Motor neuron (in vitro differentiated cells): ENCODE measurements around the gene LRMDA. TPM values are rescaled to one million over a fixed set of nuclear protein-coding genes. Genes with fewer than 3 reads are reported as not detected.
A peak's percentile ranks its signal among the peaks of the same experiment; 100 is the strongest.

Experiments
- ATAC-seq, 8 experiments: fragments of 200-7000 bp; cut with Tn5 transposase; replicated peaks in 6 of 8; 2 replicates each; pipeline ENCODE4 v1.8.0; 2021; ENCODE audit warnings: mild to moderate bottlenecking in 8 of 8, moderate library complexity in 8 of 8
- H3K27ac ChIP-seq, 2 donors: fragments of 250-450 bp; sonication (Bioruptor Pico); 2 replicates each; pipeline ENCODE4 v1.9.0; 2021; ENCODE audit warnings: antibody characterized with exemption in 2 of 2, mild to moderate bottlenecking in 2 of 2, moderate library complexity in 1 of 2
- H3K4me1 ChIP-seq, 2 donors: fragments of 250-450 bp; sonication (Bioruptor Pico); replicated peaks in 1 of 2; 2 replicates each; pipeline ENCODE4 v1.6.1; 2021; ENCODE audit warnings: antibody characterized with exemption in 2 of 2, mild to moderate bottlenecking in 2 of 2, moderate library complexity in 1 of 2
- H3K4me3 ChIP-seq, 5 donors: fragments of 250-450 bp; sonication (Bioruptor Pico); 2 replicates each; pipeline ENCODE4 v1.9.0; 2021; ENCODE audit warnings: antibody characterized with exemption in 5 of 5, mild to moderate bottlenecking in 5 of 5, moderate library complexity in 4 of 5
- WGBS, 10 experiments: fragments of 450-650 bp; shearing (Covaris generic); methylation state at CpG; one replicate each; pipeline ENCODE4 v1.0.0; 2022; 5-methylcytosine and 5-hydroxymethylcytosine counted together
- in situ Hi-C, 9 experiments: fragments of 400-800 bp; cut with MboI; loops; one replicate each; pipeline ENCODE4 v1.15.0; 2021; ENCODE audit warnings: low sequenced_read_pairs in 9 of 9, low pct_unique_long_range_greater_than_20kb in 2 of 9; ENCODE audit not compliant: unreplicated experiment in 9 of 9
- total RNA-seq, 8 experiments: library from RNA; unstranded; fragments of 300-600 nt; gene quantifications; 2 replicates each; pipeline versions ENCODE4 v1.2.3 to v1.2.4, GENCODE V29; 2022

Gene LRMDA
- total RNA-seq, 8 experiments from 2014 or later = 0.85 to 5.4 (median 2.2) TPM; not detected in 1

- 0 to 87% (median 66%) methylated on average over 1 to 3 of the region's 5 CpGs; no CpG with 5 or more reads in 4 of the 10 experiments for WGBS, 10 experiments
- Histone ChIP-seq H3K4me1 (no peaks in the 10 kb centered on the region), H3K4me3 (no peak overlapping the region), H3K27ac (no peak overlapping the region)
- ATAC-seq = no peak
- in situ Hi-C loops = no loop called here
These were observed 67.5 kb downstream of the LRMDA start for GRCh38 chr10:75498884-75499350.

- ATAC-seq = no peak
- H3K27ac ChIP-seq = no peak overlapping the region
- H3K4me3 ChIP-seq = no peak overlapping the region
- in situ Hi-C loops = no loop called here
- no peaks in the 10 kb centered on the region for H3K4me1 ChIP-seq
- WGBS, 10 experiments = 14 to 100% (median 83%) methylated on average over 1 to 4 of the region's 4 CpGs; no CpG with 5 or more reads in 3 of the 10 experiments
These were observed 68.2 kb downstream of the LRMDA start for GRCh38 chr10:75499556-75500160.

DNA sequence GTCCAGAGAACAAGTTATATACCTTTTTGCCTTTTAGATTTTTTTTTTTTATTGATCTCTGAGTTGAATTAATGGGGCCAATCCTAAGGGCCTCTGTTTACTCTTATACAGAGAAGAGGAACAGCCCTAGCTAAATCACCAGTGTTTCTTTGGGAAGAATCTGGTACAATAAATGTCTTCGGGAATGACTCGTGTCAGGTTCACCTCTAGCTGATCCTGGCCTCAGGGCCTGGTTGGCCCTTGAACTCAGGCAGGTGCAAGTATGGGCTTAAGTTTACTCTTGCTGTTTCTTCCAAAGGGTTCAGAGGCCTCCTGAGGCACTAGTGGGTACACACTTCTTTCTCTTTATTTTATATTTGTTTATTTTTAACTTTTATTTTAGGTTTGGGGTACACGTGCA is 71.0 kb downstream of the LRMDA start:
- Histone ChIP-seq H3K4me3 (no peak overlapping the region), H3K4me1 (peaks cover 8% of the 10 kb centered on the region in 2 donors), H3K27ac (no peak overlapping the region)
- 57 to 93% (median 79%) methylated on average over 1 to 3 of the region's 3 CpGs; no CpG with 5 or more reads in 3 of the 10 experiments for WGBS, 10 experiments
- ATAC-seq = no peak
- in situ Hi-C loops = no loop called here

DNA sequence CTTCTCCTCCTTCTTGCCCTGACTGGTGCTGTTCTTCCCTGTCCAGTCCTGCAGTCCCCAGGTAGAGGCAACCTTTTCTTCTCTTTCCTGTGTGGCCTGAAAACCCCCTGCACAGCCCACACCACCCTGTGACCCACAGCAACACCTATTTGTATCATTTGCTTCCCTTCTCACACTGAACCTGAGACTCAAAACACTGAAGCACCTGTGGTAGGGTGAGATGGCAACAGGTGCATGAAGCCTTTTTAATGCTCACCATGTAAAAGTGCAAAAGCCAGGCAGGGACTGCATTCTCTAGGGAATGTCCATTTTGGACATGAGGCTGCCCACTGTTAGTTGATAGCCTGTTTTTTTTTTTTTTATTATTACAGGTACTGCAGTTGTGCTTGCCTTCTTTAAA is 71.4 kb downstream of the LRMDA start:
- in situ Hi-C loops = no loop called here
- no peak for ATAC-seq
- Histone ChIP-seq H3K27ac (no peak overlapping the region), H3K4me3 (no peak overlapping the region), H3K4me1 (peaks cover 12 to 13% of the 10 kb centered on the region in 2 donors)

DNA sequence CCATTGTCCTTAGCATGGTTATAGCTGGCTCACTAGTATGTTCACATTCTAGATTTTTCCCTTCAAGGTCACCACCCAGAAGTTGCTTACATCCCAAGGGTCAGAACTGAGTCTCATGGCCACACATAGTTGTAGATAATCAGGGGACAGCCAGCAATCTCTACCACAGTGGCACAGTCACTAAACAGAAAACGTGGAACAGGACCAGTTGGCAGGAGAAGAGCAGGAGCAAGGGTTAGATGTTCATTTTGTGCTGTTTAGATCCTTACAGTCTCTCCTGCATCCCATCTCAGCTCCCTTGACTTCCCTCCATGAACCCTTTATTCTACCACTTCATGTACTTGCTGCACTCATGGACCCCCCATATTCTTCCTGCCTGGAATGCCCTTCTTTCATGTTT is 73.9 kb downstream of the LRMDA start:
- no peak for ATAC-seq
- 0 to 80% (median 40%) methylated on average over 1 of the region's 1 CpG; no CpG with 5 or more reads in 5 of the 10 experiments for WGBS, 10 experiments
- Histone ChIP-seq H3K4me3 (no peak overlapping the region), H3K27ac (no peak overlapping the region), H3K4me1 (peaks cover 24 to 31% of the 10 kb centered on the region in 2 donors)
- in situ Hi-C loops = no loop called here

DNA sequence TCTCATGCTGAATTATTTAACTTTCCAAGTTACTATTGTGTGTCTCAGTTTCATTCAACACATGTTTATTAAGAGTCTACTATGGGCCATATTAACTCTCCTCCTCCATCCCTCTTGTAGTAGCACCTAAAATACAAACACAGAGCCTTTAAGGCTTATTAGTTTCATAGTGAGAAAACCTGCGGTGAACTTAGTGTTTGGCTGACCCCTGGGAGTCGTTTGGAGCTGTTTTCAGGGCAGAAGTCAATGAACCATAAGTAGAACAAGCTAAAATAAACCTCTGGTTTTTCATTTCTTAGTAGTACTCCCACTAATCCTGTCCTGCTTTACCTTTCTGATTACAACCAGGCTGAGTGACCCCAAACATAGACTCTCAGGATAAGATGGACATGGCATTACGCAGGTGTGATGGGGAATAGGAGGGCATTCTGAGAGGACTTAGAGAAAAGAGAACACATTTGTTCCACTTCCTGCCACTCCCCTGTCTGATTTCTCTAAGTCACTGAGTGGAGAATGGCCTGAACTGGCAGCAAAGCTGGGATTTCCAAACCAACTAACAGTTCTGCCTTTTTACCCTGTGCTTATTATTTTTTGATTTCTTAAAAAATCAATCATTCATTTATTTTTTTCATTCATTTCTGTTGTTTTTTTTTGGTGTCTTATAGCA is 74.5 kb downstream of the LRMDA start:
- peaks cover 24 to 31% of the 10 kb centered on the region in 2 donors for H3K4me1 ChIP-seq
- H3K27ac ChIP-seq = no peak overlapping the region
- in situ Hi-C loops = no loop called here
- 0 to 50% (median 29%) methylated on average over 1 to 3 of the region's 3 CpGs; no CpG with 5 or more reads in 3 of the 10 experiments for WGBS, 10 experiments
- no peak for ATAC-seq
- H3K4me3 ChIP-seq = no peak overlapping the region

DNA sequence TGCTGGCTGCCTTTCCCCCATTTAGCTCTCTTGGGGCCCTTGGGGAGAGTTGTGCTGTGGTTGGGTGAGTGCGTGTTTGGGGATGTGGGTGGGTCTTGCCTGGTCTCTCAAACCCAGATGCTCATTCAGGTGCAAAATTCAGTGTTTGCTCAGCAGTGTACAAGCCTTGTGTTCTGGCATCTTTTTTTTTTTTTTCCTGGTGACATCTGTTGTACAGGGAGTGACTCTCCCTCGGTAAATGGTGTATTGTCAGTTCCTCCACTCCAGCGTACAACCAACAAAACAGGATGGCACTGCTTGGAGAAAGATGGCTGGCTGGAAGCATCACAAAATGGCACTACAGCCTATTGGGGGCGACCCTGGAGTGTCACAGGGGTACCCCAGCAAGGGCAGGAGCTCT is 75.5 kb downstream of the LRMDA start:
- ATAC-seq = peak in 4 of 8 experiments; percentile 22 to 58 (median 44)
- H3K4me1 ChIP-seq = peaks cover 27 to 31% of the 10 kb centered on the region in 2 donors
- H3K4me3 ChIP-seq = no peak overlapping the region
- in situ Hi-C loops = no loop called here
- no peak overlapping the region for H3K27ac ChIP-seq
- WGBS, 10 experiments = 60 to 100% (median 79%) methylated on average over 1 to 3 of the region's 4 CpGs; no CpG with 5 or more reads in 5 of the 10 experiments

DNA sequence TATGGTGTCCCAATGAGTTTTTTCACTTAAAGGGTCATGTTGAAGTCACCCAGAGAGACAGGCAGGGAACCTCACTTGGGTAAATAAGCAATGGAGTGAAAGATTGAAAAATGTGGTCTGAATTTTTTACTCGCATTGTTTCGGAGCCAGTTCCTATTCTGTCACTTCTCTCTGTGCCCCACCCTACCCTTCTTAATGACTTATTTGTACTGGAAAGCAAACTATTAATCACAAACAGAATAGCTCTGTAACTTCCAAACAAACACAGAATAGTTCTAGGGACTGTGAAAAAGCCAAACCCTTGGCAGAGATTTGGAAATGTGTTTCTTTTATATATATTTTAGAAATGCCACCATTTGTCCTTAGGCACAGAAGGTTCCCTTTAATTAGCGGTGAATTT is 76.0 kb downstream of the LRMDA start:
- Histone ChIP-seq H3K4me3 (no peak overlapping the region), H3K27ac (no peak overlapping the region), H3K4me1 (peaks cover 32 to 36% of the 10 kb centered on the region in 2 donors)
- in situ Hi-C loops = no loop called here
- ATAC-seq = peak in 1 of 8 experiments; percentile 46
- 10 to 100% (median 86%) methylated on average over 1 to 3 of the region's 3 CpGs; no CpG with 5 or more reads in 2 of the 10 experiments for WGBS, 10 experiments

- Histone ChIP-seq H3K27ac (no peak overlapping the region), H3K4me3 (no peak overlapping the region), H3K4me1 (peaks cover 39 to 45% of the 10 kb centered on the region in 2 donors)
- ATAC-seq = peak in 5 of 8 experiments; percentile 35 to 75 (median 64)
- WGBS, 10 experiments = 0 to 88% (median 50%) methylated on average over 1 to 2 of the region's 2 CpGs; no CpG with 5 or more reads in 1 of the 10 experiments
- in situ Hi-C loops = no loop called here
These were observed 76.9 kb downstream of the LRMDA start for GRCh38 chr10:75508239-75508813.

DNA sequence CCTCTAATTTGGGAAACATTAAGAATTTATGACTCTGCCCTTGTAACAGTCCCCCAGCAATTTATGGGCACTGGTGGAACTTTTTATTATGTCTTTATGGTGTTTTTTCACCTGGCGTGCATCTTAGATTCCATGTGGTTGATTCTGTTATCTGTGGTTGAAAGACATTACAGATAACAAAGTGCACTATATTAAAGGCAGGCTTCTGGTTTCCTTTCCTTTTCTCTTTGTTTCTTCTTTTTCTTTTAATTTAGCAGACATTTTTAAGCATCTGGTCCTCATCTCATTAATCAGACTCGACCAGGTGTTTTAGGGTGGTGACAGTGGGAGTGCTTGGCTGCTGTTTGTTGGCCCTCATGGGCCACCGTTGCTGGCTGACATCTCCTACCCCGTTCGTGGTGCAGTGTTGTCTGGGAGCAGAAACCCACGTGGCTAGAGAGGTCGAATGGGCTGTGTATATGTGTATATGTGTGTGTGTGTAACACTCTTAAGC is 77.4 kb downstream of the LRMDA start:
- no peak overlapping the region for H3K4me3 ChIP-seq
- peak in 1 of 8 experiments; percentile 29 for ATAC-seq
- in situ Hi-C loops = no loop called here
- peaks cover 39 to 47% of the 10 kb centered on the region in 2 donors for H3K4me1 ChIP-seq
- no peak overlapping the region for H3K27ac ChIP-seq
- 0 to 100% (median 49%) methylated on average over 1 to 5 of the region's 7 CpGs for WGBS, 10 experiments

- H3K4me1 ChIP-seq = peaks cover 39 to 47% of the 10 kb centered on the region in 2 donors
- H3K4me3 ChIP-seq = no peak overlapping the region
- no peak overlapping the region for H3K27ac ChIP-seq
- ATAC-seq = no peak
- 50 to 100% (median 100%) methylated on average over 1 to 2 of the region's 2 CpGs; no CpG with 5 or more reads in 4 of the 10 experiments for WGBS, 10 experiments
- in situ Hi-C loops = no loop called here
These were observed 78.3 kb downstream of the LRMDA start for GRCh38 chr10:75509706-75510105.

DNA sequence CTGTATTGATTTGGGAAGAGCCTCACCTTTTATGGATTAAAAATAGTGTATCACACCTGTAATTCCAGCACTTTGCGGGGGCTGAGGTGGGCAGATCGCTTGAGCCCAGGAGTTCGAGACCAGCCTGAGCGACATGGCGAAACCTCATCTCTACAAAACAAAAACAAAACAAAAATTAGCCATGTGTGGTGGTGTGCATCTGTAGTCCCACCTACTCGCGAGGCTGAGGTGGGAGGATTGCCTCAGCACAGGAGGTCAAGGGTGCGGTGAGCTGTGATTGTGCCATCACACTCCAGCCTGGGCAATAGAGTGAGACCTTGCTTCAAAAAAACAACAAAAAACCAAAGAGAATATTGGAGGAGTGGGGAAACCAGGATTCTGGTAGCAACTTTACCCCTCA is 79.6 kb downstream of the LRMDA start:
- 20 to 100% (median 97%) methylated on average over 1 to 8 of the region's 8 CpGs; no CpG with 5 or more reads in 1 of the 10 experiments for WGBS, 10 experiments
- in situ Hi-C loops = no loop called here
- ATAC-seq = no peak
- Histone ChIP-seq H3K27ac (no peak overlapping the region), H3K4me3 (no peak overlapping the region), H3K4me1 (peaks cover 39 to 47% of the 10 kb centered on the region in 2 donors)
